ENCODE results near the gene CYTH3. TPM values are rescaled to one million over a fixed set of nuclear protein-coding genes. Genes with fewer than 3 reads are reported as not detected.

The CYTH3 gene
- total and polyA plus RNA-seq, 2 of the 8 experiments (the other 6 are each of a cell fraction or from before 2014, with no cell fraction given) = 10.3 to 11.9 TPM

DNA sequence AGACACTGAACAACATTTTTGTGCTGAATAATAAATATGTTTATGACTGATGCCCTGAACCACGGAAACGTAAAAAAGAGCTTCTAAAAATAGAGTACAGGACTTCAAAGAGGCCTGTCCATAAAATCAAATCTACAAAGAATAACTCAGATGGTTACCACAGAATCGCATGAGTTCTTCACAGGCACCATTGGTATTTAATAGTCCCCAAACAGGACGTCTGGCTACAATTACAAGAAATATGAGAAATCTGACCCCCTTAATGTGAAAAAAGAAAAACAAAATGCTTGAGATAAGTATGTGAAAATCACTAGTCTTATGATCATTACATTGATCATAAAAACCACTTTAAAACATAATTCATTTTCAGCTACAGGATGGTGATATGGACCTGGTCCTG, 20.8 kb downstream of the CYTH3 start (continued):
- TF ChIP-seq, protein P1, sequence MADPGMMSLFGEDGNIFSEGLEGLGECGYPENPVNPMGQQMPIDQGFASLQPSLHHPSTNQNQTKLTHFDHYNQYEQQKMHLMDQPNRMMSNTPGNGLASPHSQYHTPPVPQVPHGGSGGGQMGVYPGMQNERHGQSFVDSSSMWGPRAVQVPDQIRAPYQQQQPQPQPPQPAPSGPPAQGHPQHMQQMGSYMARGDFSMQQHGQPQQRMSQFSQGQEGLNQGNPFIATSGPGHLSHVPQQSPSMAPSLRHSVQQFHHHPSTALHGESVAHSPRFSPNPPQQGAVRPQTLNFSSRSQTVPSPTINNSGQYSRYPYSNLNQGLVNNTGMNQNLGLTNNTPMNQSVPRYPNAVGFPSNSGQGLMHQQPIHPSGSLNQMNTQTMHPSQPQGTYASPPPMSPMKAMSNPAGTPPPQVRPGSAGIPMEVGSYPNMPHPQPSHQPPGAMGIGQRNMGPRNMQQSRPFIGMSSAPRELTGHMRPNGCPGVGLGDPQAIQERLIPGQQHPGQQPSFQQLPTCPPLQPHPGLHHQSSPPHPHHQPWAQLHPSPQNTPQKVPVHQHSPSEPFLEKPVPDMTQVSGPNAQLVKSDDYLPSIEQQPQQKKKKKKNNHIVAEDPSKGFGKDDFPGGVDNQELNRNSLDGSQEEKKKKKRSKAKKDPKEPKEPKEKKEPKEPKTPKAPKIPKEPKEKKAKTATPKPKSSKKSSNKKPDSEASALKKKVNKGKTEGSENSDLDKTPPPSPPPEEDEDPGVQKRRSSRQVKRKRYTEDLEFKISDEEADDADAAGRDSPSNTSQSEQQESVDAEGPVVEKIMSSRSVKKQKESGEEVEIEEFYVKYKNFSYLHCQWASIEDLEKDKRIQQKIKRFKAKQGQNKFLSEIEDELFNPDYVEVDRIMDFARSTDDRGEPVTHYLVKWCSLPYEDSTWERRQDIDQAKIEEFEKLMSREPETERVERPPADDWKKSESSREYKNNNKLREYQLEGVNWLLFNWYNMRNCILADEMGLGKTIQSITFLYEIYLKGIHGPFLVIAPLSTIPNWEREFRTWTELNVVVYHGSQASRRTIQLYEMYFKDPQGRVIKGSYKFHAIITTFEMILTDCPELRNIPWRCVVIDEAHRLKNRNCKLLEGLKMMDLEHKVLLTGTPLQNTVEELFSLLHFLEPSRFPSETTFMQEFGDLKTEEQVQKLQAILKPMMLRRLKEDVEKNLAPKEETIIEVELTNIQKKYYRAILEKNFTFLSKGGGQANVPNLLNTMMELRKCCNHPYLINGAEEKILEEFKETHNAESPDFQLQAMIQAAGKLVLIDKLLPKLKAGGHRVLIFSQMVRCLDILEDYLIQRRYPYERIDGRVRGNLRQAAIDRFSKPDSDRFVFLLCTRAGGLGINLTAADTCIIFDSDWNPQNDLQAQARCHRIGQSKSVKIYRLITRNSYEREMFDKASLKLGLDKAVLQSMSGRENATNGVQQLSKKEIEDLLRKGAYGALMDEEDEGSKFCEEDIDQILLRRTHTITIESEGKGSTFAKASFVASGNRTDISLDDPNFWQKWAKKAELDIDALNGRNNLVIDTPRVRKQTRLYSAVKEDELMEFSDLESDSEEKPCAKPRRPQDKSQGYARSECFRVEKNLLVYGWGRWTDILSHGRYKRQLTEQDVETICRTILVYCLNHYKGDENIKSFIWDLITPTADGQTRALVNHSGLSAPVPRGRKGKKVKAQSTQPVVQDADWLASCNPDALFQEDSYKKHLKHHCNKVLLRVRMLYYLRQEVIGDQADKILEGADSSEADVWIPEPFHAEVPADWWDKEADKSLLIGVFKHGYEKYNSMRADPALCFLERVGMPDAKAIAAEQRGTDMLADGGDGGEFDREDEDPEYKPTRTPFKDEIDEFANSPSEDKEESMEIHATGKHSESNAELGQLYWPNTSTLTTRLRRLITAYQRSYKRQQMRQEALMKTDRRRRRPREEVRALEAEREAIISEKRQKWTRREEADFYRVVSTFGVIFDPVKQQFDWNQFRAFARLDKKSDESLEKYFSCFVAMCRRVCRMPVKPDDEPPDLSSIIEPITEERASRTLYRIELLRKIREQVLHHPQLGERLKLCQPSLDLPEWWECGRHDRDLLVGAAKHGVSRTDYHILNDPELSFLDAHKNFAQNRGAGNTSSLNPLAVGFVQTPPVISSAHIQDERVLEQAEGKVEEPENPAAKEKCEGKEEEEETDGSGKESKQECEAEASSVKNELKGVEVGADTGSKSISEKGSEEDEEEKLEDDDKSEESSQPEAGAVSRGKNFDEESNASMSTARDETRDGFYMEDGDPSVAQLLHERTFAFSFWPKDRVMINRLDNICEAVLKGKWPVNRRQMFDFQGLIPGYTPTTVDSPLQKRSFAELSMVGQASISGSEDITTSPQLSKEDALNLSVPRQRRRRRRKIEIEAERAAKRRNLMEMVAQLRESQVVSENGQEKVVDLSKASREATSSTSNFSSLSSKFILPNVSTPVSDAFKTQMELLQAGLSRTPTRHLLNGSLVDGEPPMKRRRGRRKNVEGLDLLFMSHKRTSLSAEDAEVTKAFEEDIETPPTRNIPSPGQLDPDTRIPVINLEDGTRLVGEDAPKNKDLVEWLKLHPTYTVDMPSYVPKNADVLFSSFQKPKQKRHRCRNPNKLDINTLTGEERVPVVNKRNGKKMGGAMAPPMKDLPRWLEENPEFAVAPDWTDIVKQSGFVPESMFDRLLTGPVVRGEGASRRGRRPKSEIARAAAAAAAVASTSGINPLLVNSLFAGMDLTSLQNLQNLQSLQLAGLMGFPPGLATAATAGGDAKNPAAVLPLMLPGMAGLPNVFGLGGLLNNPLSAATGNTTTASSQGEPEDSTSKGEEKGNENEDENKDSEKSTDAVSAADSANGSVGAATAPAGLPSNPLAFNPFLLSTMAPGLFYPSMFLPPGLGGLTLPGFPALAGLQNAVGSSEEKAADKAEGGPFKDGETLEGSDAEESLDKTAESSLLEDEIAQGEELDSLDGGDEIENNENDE (IDR thresholded peaks at IDR 0.05; ENCODE audit: insufficient replicate concordance, low read length) = no peak
- TF ChIP-seq, protein P2, sequence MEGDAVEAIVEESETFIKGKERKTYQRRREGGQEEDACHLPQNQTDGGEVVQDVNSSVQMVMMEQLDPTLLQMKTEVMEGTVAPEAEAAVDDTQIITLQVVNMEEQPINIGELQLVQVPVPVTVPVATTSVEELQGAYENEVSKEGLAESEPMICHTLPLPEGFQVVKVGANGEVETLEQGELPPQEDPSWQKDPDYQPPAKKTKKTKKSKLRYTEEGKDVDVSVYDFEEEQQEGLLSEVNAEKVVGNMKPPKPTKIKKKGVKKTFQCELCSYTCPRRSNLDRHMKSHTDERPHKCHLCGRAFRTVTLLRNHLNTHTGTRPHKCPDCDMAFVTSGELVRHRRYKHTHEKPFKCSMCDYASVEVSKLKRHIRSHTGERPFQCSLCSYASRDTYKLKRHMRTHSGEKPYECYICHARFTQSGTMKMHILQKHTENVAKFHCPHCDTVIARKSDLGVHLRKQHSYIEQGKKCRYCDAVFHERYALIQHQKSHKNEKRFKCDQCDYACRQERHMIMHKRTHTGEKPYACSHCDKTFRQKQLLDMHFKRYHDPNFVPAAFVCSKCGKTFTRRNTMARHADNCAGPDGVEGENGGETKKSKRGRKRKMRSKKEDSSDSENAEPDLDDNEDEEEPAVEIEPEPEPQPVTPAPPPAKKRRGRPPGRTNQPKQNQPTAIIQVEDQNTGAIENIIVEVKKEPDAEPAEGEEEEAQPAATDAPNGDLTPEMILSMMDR (IDR thresholded peaks at IDR 0.05; ENCODE audit: control extremely low read depth in 1 of 3, insufficient read depth in 1 of 3, low read depth in 1 of 3, low read length in 3 of 3) = no peak
- TF ChIP-seq EGR1 (IDR thresholded peaks at IDR 0.05; ENCODE audit: borderline replicate concordance, low read depth, low read length) (no peak), ASH2L (IDR thresholded peaks at IDR 0.05; ENCODE audit: low read length) (no peak), YY1 (IDR thresholded peaks at IDR 0.05; ENCODE audit: low read depth, low read length) (no peak), HDAC6 (IDR thresholded peaks at IDR 0.05; ENCODE audit: low read depth, low read length) (no peak), SP4 (IDR thresholded peaks at IDR 0.05; ENCODE audit: low read length) (no peak), POLR2AphosphoS5 (IDR thresholded peaks at IDR 0.05; ENCODE audit: low read depth, low read length) (no peak)
- TF ChIP-seq, protein P3, sequence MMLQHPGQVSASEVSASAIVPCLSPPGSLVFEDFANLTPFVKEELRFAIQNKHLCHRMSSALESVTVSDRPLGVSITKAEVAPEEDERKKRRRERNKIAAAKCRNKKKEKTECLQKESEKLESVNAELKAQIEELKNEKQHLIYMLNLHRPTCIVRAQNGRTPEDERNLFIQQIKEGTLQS (IDR thresholded peaks at IDR 0.05; ENCODE audit: insufficient read depth, low read depth, low read length) = no peak

All from H1 (cell line).